ENCODE results near the gene PSMA3. TPM values are rescaled to one million over a fixed set of nuclear protein-coding genes. Genes with fewer than 3 reads are reported as not detected.

The PSMA3 gene
- total and polyA plus RNA-seq, 4 donors, result 64.3 to 302 (median 181) TPM

- no peak overlapping the region for H3K27ac ChIP-seq (ENCODE audit: low read depth in 1 of 2, low read length in 1 of 2)
- DNase-seq (no peak), ATAC-seq (ENCODE audit: insufficient read depth, low FRiP score) (no peak)
- no peak overlapping the region for H3K4me3 ChIP-seq
- no peaks in the 10 kb centered on the region for H3K27me3 ChIP-seq (ENCODE audit: control insufficient read depth in 3 of 3, insufficient read depth in 3 of 3, low read length in 2 of 3)
- peaks cover 0 to 15% (median 2%) of the 10 kb centered on the region in 5 donors for H3K4me1 ChIP-seq (ENCODE audit: control insufficient read depth in 5 of 5, insufficient read depth in 5 of 5, low read length in 5 of 5)
- H3K36me3 ChIP-seq (ENCODE audit: control insufficient read depth in 4 of 4, insufficient read depth in 4 of 4, low read length in 4 of 4), result peaks cover 15 to 42% (median 25%) of the 10 kb centered on the region in 4 donors
- H3K9ac ChIP-seq (ENCODE audit: insufficient read depth in 1 of 2, low read length in 2 of 2), result no peak overlapping the region
- no peak for TF ChIP-seq CTCF (IDR thresholded peaks at IDR 0.05; ENCODE audit: control extremely low read depth, extremely low read depth)
- H3K9me3 ChIP-seq (ENCODE audit: control insufficient read depth in 4 of 4, insufficient read depth in 3 of 4, low read length in 3 of 4), result no peaks in the 10 kb centered on the region
- WGBS, 2 donors, result 89 to 94% methylated on average over 1 of the region's 1 CpG
These were observed 31.6 kb downstream of the PSMA3 start for GRCh38 chr14:58276208-58276607.

DNA sequence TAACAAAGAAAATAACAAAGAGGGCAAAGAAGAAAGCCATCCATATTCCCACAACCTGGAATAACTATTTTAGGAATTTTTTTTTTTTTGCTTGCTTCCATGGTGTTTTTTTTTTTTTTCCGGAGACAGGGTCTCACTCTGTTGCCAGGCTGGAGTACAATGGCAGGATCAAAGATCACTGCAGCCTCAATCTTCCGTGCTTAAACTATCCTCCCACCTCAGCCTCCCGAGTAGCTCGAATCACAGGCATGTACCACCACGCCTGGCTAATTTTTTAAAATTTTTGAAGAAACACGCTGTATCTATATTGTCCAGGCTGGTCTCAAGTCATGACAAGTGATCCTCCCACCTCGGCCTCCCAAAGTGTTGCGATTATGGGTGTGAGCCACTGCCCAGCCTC lies 33.5 kb downstream of the PSMA3 start:
- H3K4me1 ChIP-seq (ENCODE audit: control insufficient read depth in 5 of 5, insufficient read depth in 5 of 5, low read length in 5 of 5), result peaks cover 0 to 16% (median 6%) of the 10 kb centered on the region in 5 donors
- H3K27me3 ChIP-seq (ENCODE audit: control insufficient read depth in 3 of 3, insufficient read depth in 3 of 3, low read length in 2 of 3), result no peaks in the 10 kb centered on the region
- H3K4me3 ChIP-seq, result no peak overlapping the region
- no peak overlapping the region for H3K27ac ChIP-seq (ENCODE audit: low read depth in 1 of 2, low read length in 1 of 2)
- TF ChIP-seq CTCF (IDR thresholded peaks at IDR 0.05; ENCODE audit: control extremely low read depth, extremely low read depth), result no peak
- ATAC-seq (ENCODE audit: insufficient read depth, low FRiP score) (no peak), DNase-seq (no peak)
- H3K36me3 ChIP-seq (ENCODE audit: control insufficient read depth in 4 of 4, insufficient read depth in 4 of 4, low read length in 4 of 4), result peaks cover 11 to 27% (median 17%) of the 10 kb centered on the region in 4 donors
- no peaks in the 10 kb centered on the region for H3K9me3 ChIP-seq (ENCODE audit: control insufficient read depth in 4 of 4, insufficient read depth in 3 of 4, low read length in 3 of 4)
- WGBS, 2 donors, result 97 to 99% methylated on average over 8 of the region's 8 CpGs
- H3K9ac ChIP-seq (ENCODE audit: insufficient read depth in 1 of 2, low read length in 2 of 2), result no peak overlapping the region

GRCh38 chr14:58280954-58281787 lies 36.5 kb downstream of the PSMA3 start:
- H3K27me3 ChIP-seq (ENCODE audit: control insufficient read depth in 3 of 3, insufficient read depth in 3 of 3, low read length in 2 of 3), result no peaks in the 10 kb centered on the region
- TF ChIP-seq CTCF (IDR thresholded peaks at IDR 0.05; ENCODE audit: control extremely low read depth, extremely low read depth), result no peak
- no peaks in the 10 kb centered on the region for H3K9me3 ChIP-seq (ENCODE audit: control insufficient read depth in 4 of 4, insufficient read depth in 3 of 4, low read length in 3 of 4)
- WGBS, 2 donors, result 5 to 6% methylated on average over 4 of the region's 4 CpGs
- ATAC-seq (ENCODE audit: insufficient read depth, low FRiP score) (peak; percentile 87), DNase-seq (peak; percentile 46 to 68 (median 56))
- H3K36me3 ChIP-seq (ENCODE audit: control insufficient read depth in 4 of 4, insufficient read depth in 4 of 4, low read length in 4 of 4), result peaks cover 13 to 45% (median 27%) of the 10 kb centered on the region in 4 donors
- H3K4me1 ChIP-seq (ENCODE audit: control insufficient read depth in 5 of 5, insufficient read depth in 5 of 5, low read length in 5 of 5), result peaks cover 0 to 19% (median 6%) of the 10 kb centered on the region in 5 donors
- no peak overlapping the region for H3K9ac ChIP-seq (ENCODE audit: insufficient read depth in 1 of 2, low read length in 2 of 2)
- peak overlapping the region; percentile 67 to 83 for H3K27ac ChIP-seq (ENCODE audit: low read depth in 1 of 2, low read length in 1 of 2)
- H3K4me3 ChIP-seq, result no peak overlapping the region
